ENCODE measurements around the gene ASF1A.

DNA sequence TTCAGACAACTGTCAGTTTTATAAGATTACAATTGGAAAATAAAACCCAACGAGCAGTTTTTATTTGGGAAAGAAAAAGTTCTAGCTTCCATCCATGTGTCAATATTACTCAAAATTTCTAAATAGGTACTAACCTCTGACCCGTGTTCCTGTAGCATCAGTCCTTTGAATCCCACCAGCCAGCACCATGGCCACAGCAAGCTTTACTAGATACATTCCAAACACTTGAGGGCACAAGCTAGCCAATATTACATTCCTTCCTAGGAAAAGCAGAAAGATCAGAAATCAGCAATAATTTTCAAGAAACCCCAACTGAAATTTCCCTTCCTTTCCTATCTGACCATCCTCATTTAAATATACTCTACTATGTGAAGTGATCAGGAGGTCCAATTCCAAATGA, 19.2 kb downstream of the ASF1A start:
- no peak for TF ChIP-seq GATA2 (CRISPR knock-in tag; IDR thresholded peaks at IDR 0.05)
- TF ChIP-seq, protein P1, sequence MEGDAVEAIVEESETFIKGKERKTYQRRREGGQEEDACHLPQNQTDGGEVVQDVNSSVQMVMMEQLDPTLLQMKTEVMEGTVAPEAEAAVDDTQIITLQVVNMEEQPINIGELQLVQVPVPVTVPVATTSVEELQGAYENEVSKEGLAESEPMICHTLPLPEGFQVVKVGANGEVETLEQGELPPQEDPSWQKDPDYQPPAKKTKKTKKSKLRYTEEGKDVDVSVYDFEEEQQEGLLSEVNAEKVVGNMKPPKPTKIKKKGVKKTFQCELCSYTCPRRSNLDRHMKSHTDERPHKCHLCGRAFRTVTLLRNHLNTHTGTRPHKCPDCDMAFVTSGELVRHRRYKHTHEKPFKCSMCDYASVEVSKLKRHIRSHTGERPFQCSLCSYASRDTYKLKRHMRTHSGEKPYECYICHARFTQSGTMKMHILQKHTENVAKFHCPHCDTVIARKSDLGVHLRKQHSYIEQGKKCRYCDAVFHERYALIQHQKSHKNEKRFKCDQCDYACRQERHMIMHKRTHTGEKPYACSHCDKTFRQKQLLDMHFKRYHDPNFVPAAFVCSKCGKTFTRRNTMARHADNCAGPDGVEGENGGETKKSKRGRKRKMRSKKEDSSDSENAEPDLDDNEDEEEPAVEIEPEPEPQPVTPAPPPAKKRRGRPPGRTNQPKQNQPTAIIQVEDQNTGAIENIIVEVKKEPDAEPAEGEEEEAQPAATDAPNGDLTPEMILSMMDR (IDR thresholded peaks at IDR 0.05), result no peak
- TF ChIP-seq, protein P2, sequence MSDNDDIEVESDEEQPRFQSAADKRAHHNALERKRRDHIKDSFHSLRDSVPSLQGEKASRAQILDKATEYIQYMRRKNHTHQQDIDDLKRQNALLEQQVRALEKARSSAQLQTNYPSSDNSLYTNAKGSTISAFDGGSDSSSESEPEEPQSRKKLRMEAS (IDR thresholded peaks at IDR 0.05; ENCODE audit: low read depth), result no peak
- TF ChIP-seq RCOR1 (IDR thresholded peaks at IDR 0.05; ENCODE audit: low read length), result no peak
- no peak for TF ChIP-seq POLR2AphosphoS5 (IDR thresholded peaks at IDR 0.05; ENCODE audit: low read depth, low read length)
- TF ChIP-seq RFX5 (IDR thresholded peaks at IDR 0.05; ENCODE audit: low read length), result no peak
- TF ChIP-seq ELF1 (IDR thresholded peaks at IDR 0.05), result no peak
